Posterior cingulate gyrus (tissue), 11 donors: ENCODE data around the gene SUSD2.
A peak's percentile ranks its signal among the peaks of the same experiment; 100 is the strongest.
"Not testable (repeated sequence)": the region's sequence is repeated elsewhere in the genome, so short reads cannot be mapped to it uniquely, and the experiment has no call there.

Source experiments
- DNase-seq, 10 donors: peaks; one replicate each; pipeline versions ENCODE4 v3.0.0 to v3.0.0-alpha.2; 2020 to 2021; ENCODE audit warnings: mixed read lengths in 3 of 10
- intact Hi-C: fragments of 100-400 bp; cut with DNase I; formaldehyde crosslinking; loops from one replicate; pipeline ENCODE4 v1.15.1; 2023

SUSD2 gene

GRCh38 chr22:24236656-24237055 is 55.4 kb downstream of the SUSD2 start:
- intact Hi-C loops = no loop called here
- peak in 1 of 10 donors; percentile 14 for DNase-seq

- intact Hi-C loops = not testable (repeated sequence)
- DNase-seq = peak in 1 of 10 donors; percentile 29
Measured at GRCh38 chr22:24238101-24238694, 56.9 kb downstream of the SUSD2 start.
